Measurements from ENCODE around the gene KATNB1. TPM values are rescaled to one million over a fixed set of nuclear protein-coding genes. Genes with fewer than 3 reads are reported as not detected.

Gene KATNB1
- total RNA-seq, 1 donor from 2014 or later = 33.5 TPM

DNA sequence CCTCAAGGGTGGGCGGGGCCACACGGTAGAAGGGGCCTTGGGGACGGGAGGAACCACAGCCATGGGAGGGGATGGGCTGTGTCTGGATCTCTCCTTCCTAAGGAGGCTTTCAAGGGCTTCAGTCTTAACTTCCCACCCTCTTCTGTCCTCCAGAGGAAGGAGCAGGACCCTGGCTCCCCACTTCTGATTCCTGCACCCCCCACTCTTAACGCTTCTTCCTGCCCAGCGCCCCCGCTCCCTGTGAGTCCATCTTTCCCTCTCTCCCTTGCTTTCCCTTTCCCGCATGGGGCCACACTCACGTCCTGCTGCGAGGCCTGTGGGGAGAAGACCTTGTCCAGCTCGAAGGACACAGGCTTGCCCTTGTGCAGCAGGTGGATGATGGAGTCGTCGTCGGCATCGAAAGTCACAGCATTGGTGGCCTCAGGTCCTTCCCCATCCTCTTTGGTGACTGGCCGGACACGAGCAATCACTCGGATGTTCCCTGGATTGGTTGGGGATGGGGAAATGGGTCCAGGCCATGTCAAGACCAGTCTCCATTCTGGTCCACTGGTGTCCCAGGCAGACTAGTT, 29.7 kb downstream of the KATNB1 start:
- H3K4me2 ChIP-seq = no peak overlapping the region
- no peaks in the 10 kb centered on the region for H4K20me1 ChIP-seq (ENCODE audit: low read depth)
- no peaks in the 10 kb centered on the region for H3K27me3 ChIP-seq
- no peaks in the 10 kb centered on the region for H3K36me3 ChIP-seq
- Mint-ChIP-seq H3K36me3 (peaks cover 3% of the 10 kb centered on the region), H3K4me3 (no peak overlapping the region), H3K27ac (no peak overlapping the region), H3K27me3 (ENCODE audit: insufficient read depth, low read depth) (peaks cover 4% of the 10 kb centered on the region), H3K9me3 (no peaks in the 10 kb centered on the region), H3K4me1 (peaks cover 6% of the 10 kb centered on the region)
- no peaks in the 10 kb centered on the region for H3K79me2 ChIP-seq (ENCODE audit: low read depth)
- H3K27ac ChIP-seq = no peak overlapping the region
- no peak overlapping the region for H3K4me3 ChIP-seq
- TF ChIP-seq EZH2phosphoT487 (IDR thresholded peaks at IDR 0.05) (no peak), EZH2 (IDR thresholded peaks at IDR 0.05) (no peak)
- TF ChIP-seq, protein P1, sequence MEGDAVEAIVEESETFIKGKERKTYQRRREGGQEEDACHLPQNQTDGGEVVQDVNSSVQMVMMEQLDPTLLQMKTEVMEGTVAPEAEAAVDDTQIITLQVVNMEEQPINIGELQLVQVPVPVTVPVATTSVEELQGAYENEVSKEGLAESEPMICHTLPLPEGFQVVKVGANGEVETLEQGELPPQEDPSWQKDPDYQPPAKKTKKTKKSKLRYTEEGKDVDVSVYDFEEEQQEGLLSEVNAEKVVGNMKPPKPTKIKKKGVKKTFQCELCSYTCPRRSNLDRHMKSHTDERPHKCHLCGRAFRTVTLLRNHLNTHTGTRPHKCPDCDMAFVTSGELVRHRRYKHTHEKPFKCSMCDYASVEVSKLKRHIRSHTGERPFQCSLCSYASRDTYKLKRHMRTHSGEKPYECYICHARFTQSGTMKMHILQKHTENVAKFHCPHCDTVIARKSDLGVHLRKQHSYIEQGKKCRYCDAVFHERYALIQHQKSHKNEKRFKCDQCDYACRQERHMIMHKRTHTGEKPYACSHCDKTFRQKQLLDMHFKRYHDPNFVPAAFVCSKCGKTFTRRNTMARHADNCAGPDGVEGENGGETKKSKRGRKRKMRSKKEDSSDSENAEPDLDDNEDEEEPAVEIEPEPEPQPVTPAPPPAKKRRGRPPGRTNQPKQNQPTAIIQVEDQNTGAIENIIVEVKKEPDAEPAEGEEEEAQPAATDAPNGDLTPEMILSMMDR (IDR thresholded peaks at IDR 0.05) = no peak
- no peak overlapping the region for H2AFZ ChIP-seq (replicated peaks)
- H3K9me3 ChIP-seq (ENCODE audit: low read depth) = no peaks in the 10 kb centered on the region
- no peak for DNase-seq (ENCODE audit: low spot score)
- H3K4me1 ChIP-seq = peaks cover 2% of the 10 kb centered on the region
- H3K9ac ChIP-seq = no peak overlapping the region
- no peaks in the 10 kb centered on the region for H3F3A ChIP-seq (ENCODE audit: low read depth)

DNA sequence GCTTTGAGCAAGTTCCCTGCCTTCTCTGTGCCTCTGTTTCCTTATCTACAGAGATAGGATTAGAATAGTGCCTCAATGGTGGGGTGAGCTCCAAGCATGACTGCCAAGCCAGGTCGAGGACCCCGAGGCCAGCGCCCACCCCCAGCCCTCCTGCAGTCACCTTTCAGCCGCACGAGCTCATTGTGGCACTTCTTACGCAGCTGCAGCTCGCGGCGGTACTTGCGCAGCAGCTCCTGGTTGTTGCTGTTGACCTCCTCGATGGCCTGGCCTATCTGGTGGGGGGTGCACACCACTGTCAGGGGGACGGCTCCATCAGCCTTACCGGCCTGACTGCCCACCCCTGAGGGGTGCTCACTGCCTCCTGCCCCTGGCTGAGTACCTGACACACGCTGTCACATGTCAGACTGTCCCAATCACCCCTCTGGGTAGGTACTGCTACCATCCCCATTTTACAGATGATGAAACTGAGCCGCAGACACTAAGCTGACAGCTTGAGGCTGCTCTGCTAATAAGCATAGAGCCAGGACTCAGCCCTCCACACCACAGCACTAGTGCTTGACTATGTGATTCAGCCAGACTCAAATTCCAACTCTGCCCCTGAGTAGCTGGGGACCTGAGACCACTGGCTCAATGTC, 31.3 kb downstream of the KATNB1 start:
- H3K27me3 ChIP-seq = no peaks in the 10 kb centered on the region
- no peak overlapping the region for H2AFZ ChIP-seq (replicated peaks)
- Mint-ChIP-seq H3K36me3 (peaks cover 3% of the 10 kb centered on the region), H3K9me3 (no peaks in the 10 kb centered on the region), H3K4me1 (peaks cover 6% of the 10 kb centered on the region), H3K4me3 (no peak overlapping the region), H3K27me3 (ENCODE audit: insufficient read depth, low read depth) (peaks cover 3% of the 10 kb centered on the region), H3K27ac (no peak overlapping the region)
- no peaks in the 10 kb centered on the region for H4K20me1 ChIP-seq (ENCODE audit: low read depth)
- H3K4me2 ChIP-seq = no peak overlapping the region
- H3K4me3 ChIP-seq = no peak overlapping the region
- H3K36me3 ChIP-seq = no peaks in the 10 kb centered on the region
- peaks cover 2% of the 10 kb centered on the region for H3K4me1 ChIP-seq
- DNase-seq (ENCODE audit: low spot score) = no peak
- H3K9me3 ChIP-seq (ENCODE audit: low read depth) = no peaks in the 10 kb centered on the region
- H3K27ac ChIP-seq = no peak overlapping the region
- TF ChIP-seq EZH2phosphoT487 (IDR thresholded peaks at IDR 0.05) (no peak), EZH2 (IDR thresholded peaks at IDR 0.05) (no peak)
- TF ChIP-seq, protein P1 (IDR thresholded peaks at IDR 0.05) = no peak
- no peak overlapping the region for H3K9ac ChIP-seq
- no peaks in the 10 kb centered on the region for H3F3A ChIP-seq (ENCODE audit: low read depth)
- H3K79me2 ChIP-seq (ENCODE audit: low read depth) = no peaks in the 10 kb centered on the region

DNA sequence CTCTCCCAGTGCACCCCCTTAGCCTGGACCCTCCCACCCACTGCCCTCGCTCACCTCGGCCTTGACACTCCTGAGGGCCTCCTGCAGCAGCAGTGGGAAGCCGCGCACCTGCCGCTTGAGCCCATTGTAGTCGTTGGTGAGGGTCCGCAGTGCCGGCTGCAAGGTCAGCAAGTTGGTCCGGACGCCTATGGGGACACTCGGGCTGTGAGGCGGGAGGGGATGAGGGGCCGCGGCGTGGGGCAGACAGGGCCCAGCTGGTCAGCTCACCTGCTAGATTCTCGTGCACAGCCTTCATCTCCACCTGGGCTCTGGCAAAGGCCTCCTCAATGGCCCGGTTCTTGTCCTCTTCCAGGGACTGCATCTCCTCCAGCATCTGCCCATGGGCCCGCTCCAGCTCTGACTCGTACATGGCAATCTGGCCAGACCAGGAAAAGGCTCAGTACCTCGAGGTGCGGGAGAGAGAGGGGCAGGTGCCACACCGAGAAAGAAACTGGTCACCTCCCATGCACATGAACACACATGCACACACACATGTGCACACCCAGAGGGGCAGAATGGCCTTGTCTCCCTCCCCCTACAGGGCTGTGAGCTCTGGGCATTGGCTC, 34.1 kb downstream of the KATNB1 start:
- H3K27ac Mint-ChIP-seq = no peak overlapping the region
- no peak for DNase-seq (ENCODE audit: low spot score)
- no peak overlapping the region for H2AFZ ChIP-seq (replicated peaks)
- no peaks in the 10 kb centered on the region for H3K9me3 ChIP-seq (ENCODE audit: low read depth)
- no peak overlapping the region for H3K9ac ChIP-seq
- no peak overlapping the region for H3K4me3 ChIP-seq
- H3K79me2 ChIP-seq (ENCODE audit: low read depth) = no peaks in the 10 kb centered on the region
- H3K36me3 Mint-ChIP-seq = peaks cover 3% of the 10 kb centered on the region
- no peaks in the 10 kb centered on the region for H3K27me3 ChIP-seq
- no peak overlapping the region for H3K4me3 Mint-ChIP-seq
- peaks cover 3% of the 10 kb centered on the region for H3K27me3 Mint-ChIP-seq (ENCODE audit: insufficient read depth, low read depth)
- H3K27ac ChIP-seq = no peak overlapping the region
- no peak overlapping the region for H3K4me2 ChIP-seq
- H4K20me1 ChIP-seq (ENCODE audit: low read depth) = no peaks in the 10 kb centered on the region
- H3K36me3 ChIP-seq = no peaks in the 10 kb centered on the region
- no peaks in the 10 kb centered on the region for H3K9me3 Mint-ChIP-seq
- TF ChIP-seq EZH2 (IDR thresholded peaks at IDR 0.05) = no peak
- TF ChIP-seq EZH2phosphoT487 (IDR thresholded peaks at IDR 0.05) = no peak
- TF ChIP-seq, protein P1 (IDR thresholded peaks at IDR 0.05) = no peak
- H3F3A ChIP-seq (ENCODE audit: low read depth) = no peaks in the 10 kb centered on the region
- H3K4me1 Mint-ChIP-seq = no peaks in the 10 kb centered on the region
- no peaks in the 10 kb centered on the region for H3K4me1 ChIP-seq

Measured in neural progenitor cell (in vitro differentiated cells).